Muscle layer of duodenum (tissue), 2 donors: ENCODE measurements around the gene ZNF608.

ENCODE experiments used
- H3K27ac ChIP-seq: one replicate; pipeline ENCODE4 v1.7.0; 2013; ENCODE audit warnings: mild to moderate bottlenecking, low read length
- H3K27me3 ChIP-seq: one replicate; pipeline ENCODE4 v1.7.0; 2013; ENCODE audit warnings: low read depth, mild to moderate bottlenecking, control low read depth, low read length
- H3K36me3 ChIP-seq, 2 donors: one replicate each; pipeline ENCODE4 v1.7.0; 2013; ENCODE audit warnings: low read length in 2 of 2, control low read depth in 1 of 2, mild to moderate bottlenecking in 1 of 2; ENCODE audit not compliant: insufficient read depth in 2 of 2, control insufficient read depth in 1 of 2
- H3K4me1 ChIP-seq, 2 donors: one replicate each; pipeline ENCODE4 v1.7.0; 2013; ENCODE audit warnings: low read length in 2 of 2, mild to moderate bottlenecking in 2 of 2, control low read depth in 1 of 2, moderate library complexity in 1 of 2; ENCODE audit not compliant: insufficient read depth in 2 of 2, control insufficient read depth in 1 of 2
- H3K4me3 ChIP-seq, 2 donors: one replicate each; pipeline ENCODE4 v1.7.0; 2013; ENCODE audit warnings: low read length in 2 of 2, low read depth in 1 of 2, mild to moderate bottlenecking in 1 of 2
- H3K9me3 ChIP-seq, 2 donors: one replicate each; pipeline ENCODE4 v1.7.0; 2013; ENCODE audit warnings: low read length in 2 of 2, control low read depth in 1 of 2, mild to moderate bottlenecking in 1 of 2; ENCODE audit not compliant: control insufficient read depth in 1 of 2
- donor health status: healthy.

The ZNF608 gene

GRCh38 chr5:124741711-124742496 lies 4.5 kb downstream of the ZNF608 start:
- Histone ChIP-seq H3K27ac (peak overlapping the region; percentile 99), H3K27me3 (no peaks in the 10 kb centered on the region), H3K36me3 (peaks cover 0 to under 1% of the 10 kb centered on the region in 2 donors), H3K4me3 (peak overlapping the region; percentile 69 to 86), H3K9me3 (no peaks in the 10 kb centered on the region), H3K4me1 (peaks cover 12 to 14% of the 10 kb centered on the region in 2 donors)

DNA sequence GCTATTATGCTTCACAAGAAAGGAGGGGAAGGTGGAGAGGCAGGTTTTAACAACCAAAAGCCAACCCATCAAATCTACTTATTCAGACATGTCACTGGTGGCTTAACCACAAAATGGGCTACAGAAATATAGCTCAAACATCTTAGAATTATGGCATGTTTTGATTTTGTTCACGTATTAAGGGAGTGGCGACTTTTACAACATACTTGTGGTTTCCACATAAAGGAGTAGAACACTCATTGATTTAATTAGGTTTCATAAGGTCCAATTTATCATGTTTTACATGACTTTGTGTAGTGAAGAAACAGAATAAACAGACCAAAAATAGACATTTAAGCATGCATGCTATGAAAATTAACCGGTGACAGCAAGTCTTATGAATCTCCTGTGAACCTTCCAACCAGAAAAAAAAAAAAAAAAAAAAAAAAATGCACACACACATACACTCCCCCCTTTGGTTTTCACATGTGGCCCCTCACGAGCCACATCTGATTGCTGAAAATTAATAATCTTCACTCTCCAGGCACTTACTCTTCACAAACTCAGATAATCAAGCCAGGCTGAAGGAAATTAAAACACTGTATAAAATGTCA lies 5.4 kb downstream of the ZNF608 start:
- Histone ChIP-seq H3K27me3 (no peaks in the 10 kb centered on the region), H3K9me3 (no peaks in the 10 kb centered on the region), H3K27ac (peak overlapping the region; percentile 99), H3K36me3 (no peaks in the 10 kb centered on the region), H3K4me3 (peak overlapping the region in 1 of 2 donors; percentile 86), H3K4me1 (peaks cover 15 to 23% of the 10 kb centered on the region in 2 donors)

DNA sequence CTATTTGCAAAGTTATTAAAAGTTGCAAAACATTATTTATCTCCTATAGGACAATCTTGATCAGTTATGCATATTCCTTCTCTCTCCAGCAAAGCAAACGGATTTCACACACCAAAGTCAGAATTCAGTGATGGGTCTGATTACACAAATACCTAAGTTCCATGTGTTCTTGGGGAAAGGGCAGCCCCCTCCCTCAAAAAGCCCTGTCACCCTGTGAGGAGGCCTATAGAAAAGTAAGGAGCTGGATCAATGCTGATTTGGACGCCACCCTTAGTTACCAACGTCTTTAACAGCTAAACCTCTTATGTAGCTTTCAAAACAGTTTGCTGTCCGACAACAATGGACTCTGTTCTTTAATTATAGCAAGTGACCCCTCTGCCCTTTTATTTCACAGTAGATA lies 6.4 kb downstream of the ZNF608 start:
- Histone ChIP-seq H3K27ac (peak overlapping the region; percentile 41), H3K9me3 (no peaks in the 10 kb centered on the region), H3K27me3 (no peaks in the 10 kb centered on the region), H3K4me3 (no peak overlapping the region), H3K4me1 (peaks cover 15 to 25% of the 10 kb centered on the region in 2 donors), H3K36me3 (no peaks in the 10 kb centered on the region)

DNA sequence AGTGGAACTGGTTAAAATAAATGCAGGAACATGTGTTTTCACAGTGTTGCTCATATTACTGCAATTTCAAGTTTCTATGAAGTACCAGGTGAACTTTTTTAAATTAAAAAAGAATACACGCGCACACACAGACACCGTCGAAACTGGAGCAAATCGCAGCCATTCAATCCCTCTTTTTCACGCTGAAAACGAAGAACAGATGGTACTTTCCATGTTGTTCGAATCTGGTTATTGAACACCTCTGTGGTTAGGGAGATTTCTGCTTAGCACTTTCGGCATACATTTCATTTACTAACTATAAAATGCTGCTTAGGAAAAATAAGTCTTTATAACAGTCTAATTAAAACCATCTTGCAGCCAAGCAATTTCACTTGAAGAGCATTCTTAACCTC lies 6.8 kb downstream of the ZNF608 start:
- no peak overlapping the region for H3K4me3 ChIP-seq
- H3K27ac ChIP-seq, result no peak overlapping the region
- H3K9me3 ChIP-seq, result no peaks in the 10 kb centered on the region
- no peaks in the 10 kb centered on the region for H3K36me3 ChIP-seq
- H3K4me1 ChIP-seq, result peaks cover 17 to 25% of the 10 kb centered on the region in 2 donors
- H3K27me3 ChIP-seq, result no peaks in the 10 kb centered on the region

DNA sequence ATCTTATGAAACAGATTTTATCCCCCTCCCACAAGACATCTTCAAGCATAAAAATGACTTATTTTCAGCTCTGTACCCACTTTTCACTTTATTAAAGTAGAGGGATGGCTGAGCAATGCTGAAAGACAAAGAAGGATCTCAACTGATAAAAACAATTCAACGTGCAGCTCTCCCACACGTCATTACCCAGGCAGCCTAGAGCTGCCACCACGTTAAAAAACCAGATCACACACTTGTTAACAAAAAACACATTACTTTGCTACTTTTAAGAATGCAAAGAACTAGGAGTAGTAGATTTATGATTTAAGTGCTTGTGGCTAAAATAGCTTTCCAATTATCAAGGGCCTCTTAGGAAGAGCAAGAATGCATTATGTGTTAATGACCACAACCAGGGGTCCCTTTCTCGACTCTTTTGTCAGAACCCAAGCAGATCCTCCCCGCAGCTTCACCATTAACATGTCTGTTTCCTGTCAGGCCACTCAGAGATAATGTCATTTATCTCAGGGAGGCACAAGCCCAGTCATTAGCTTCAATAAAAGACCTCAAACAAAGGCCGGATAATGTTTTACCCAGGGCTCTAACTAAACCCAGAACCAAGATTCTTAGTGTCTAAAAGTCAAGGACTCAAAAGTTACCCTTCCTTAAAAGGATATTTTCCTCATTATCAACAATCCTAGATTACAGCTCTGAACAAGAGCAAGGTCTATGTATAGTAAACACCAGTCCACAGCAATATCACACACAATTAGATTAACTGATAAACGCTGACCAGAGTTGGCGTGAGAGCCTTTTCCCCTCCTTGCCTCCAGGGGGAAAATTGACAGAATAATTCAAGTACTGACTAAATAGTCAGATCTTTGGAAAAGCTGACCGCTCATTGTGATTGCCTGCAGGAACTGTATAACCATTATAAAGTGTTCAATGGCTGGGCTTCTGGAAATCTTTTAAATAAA lies 7.5 kb downstream of the ZNF608 start:
- Histone ChIP-seq H3K4me1 (peaks cover 21 to 25% of the 10 kb centered on the region in 2 donors), H3K27ac (peak overlapping the region; percentile 32), H3K4me3 (no peak overlapping the region), H3K27me3 (no peaks in the 10 kb centered on the region), H3K9me3 (no peaks in the 10 kb centered on the region), H3K36me3 (no peaks in the 10 kb centered on the region)

- Histone ChIP-seq H3K27ac (no peak overlapping the region), H3K9me3 (no peaks in the 10 kb centered on the region), H3K4me1 (peaks cover 25 to 27% of the 10 kb centered on the region in 2 donors), H3K36me3 (no peaks in the 10 kb centered on the region), H3K4me3 (no peak overlapping the region), H3K27me3 (no peaks in the 10 kb centered on the region)
These were observed 8.8 kb downstream of the ZNF608 start for GRCh38 chr5:124737651-124738050.

- Histone ChIP-seq H3K27me3 (no peaks in the 10 kb centered on the region), H3K4me3 (no peak overlapping the region), H3K4me1 (peaks cover 25 to 31% of the 10 kb centered on the region in 2 donors), H3K9me3 (no peaks in the 10 kb centered on the region), H3K36me3 (no peaks in the 10 kb centered on the region), H3K27ac (peak overlapping the region; percentile 19)
These were observed 9.6 kb downstream of the ZNF608 start for GRCh38 chr5:124736805-124737188.

- no peaks in the 10 kb centered on the region for H3K36me3 ChIP-seq
- H3K27me3 ChIP-seq, result no peaks in the 10 kb centered on the region
- no peaks in the 10 kb centered on the region for H3K9me3 ChIP-seq
- peak overlapping the region; percentile 56 for H3K27ac ChIP-seq
- peaks cover 25 to 31% of the 10 kb centered on the region in 2 donors for H3K4me1 ChIP-seq
- peak overlapping the region; percentile 43 to 53 for H3K4me3 ChIP-seq
These were observed 10.2 kb downstream of the ZNF608 start for GRCh38 chr5:124736082-124736804.

GRCh38 chr5:124735169-124735858 lies 11.1 kb downstream of the ZNF608 start:
- Histone ChIP-seq H3K4me1 (peaks cover 25 to 31% of the 10 kb centered on the region in 2 donors), H3K36me3 (no peaks in the 10 kb centered on the region), H3K9me3 (no peaks in the 10 kb centered on the region), H3K27me3 (no peaks in the 10 kb centered on the region), H3K27ac (peak overlapping the region; percentile 56), H3K4me3 (peak overlapping the region; percentile 43 to 53)

GRCh38 chr5:124734574-124735168 lies 11.8 kb downstream of the ZNF608 start:
- Histone ChIP-seq H3K27ac (peak overlapping the region; percentile 56), H3K4me3 (peak overlapping the region; percentile 43 to 53), H3K27me3 (no peaks in the 10 kb centered on the region), H3K4me1 (peaks cover 25 to 31% of the 10 kb centered on the region in 2 donors), H3K9me3 (no peaks in the 10 kb centered on the region), H3K36me3 (no peaks in the 10 kb centered on the region)
